GM10248 (cell line): Measurements from ENCODE around the gene HOXA2.

Experiments used
- CTCF ChIA-PET: fragments of 300-600 bp; sonication (Branson Sonifier 250); formaldehyde crosslinking; extraction: SDS; loops from one replicate; lab custom pipeline; 2021; ENCODE audit warnings: antibody characterized with exemption; lab: Yijun Ruan, JAX
- POLR2A ChIA-PET: fragments of 350-650 bp; sonication (Branson Sonifier 250); formaldehyde crosslinking; extraction: SDS; loops from one replicate; lab custom pipeline; 2020; ENCODE audit warnings: antibody characterized with exemption; lab: Yijun Ruan, JAX
- DNase-seq: peaks from one replicate; pipeline ENCODE4 v3.0.0; 2012; ENCODE audit errors: extremely low spot score
- TF ChIP-seq, protein P1 (sequence below): IDR thresholded peaks from 2 replicates; pipeline ENCODE4 v1.5.1; 2012; ENCODE audit warnings: mild to moderate bottlenecking, low read depth; ENCODE audit errors: extremely low read depth, missing control alignments, control extremely low read depth

HOXA2 gene

DNA sequence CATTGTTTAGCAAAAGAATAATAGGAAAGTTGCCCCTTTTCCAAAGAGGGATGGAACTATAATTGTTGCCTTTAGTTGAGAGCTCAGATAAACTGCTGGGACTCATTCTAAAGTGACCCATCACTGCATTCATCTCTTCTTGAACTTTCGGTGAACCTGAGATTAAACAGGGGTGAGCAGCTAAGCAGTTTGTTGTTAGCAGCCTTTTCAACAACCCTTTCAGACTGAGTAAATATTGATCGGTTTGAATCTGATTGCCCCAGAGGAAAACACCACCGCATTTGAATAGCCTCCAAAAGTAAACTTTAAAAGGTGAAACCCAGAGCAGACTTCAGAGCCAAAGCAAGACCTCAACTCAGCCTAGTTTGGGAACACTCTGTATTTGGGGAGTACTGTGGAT lies 11.4 kb downstream of the HOXA2 start:
- no peak for DNase-seq
- ChIA-PET CTCF (no interaction called here), POLR2A (no interaction called here)
- TF ChIP-seq, protein P1, sequence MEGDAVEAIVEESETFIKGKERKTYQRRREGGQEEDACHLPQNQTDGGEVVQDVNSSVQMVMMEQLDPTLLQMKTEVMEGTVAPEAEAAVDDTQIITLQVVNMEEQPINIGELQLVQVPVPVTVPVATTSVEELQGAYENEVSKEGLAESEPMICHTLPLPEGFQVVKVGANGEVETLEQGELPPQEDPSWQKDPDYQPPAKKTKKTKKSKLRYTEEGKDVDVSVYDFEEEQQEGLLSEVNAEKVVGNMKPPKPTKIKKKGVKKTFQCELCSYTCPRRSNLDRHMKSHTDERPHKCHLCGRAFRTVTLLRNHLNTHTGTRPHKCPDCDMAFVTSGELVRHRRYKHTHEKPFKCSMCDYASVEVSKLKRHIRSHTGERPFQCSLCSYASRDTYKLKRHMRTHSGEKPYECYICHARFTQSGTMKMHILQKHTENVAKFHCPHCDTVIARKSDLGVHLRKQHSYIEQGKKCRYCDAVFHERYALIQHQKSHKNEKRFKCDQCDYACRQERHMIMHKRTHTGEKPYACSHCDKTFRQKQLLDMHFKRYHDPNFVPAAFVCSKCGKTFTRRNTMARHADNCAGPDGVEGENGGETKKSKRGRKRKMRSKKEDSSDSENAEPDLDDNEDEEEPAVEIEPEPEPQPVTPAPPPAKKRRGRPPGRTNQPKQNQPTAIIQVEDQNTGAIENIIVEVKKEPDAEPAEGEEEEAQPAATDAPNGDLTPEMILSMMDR: no peak

DNA sequence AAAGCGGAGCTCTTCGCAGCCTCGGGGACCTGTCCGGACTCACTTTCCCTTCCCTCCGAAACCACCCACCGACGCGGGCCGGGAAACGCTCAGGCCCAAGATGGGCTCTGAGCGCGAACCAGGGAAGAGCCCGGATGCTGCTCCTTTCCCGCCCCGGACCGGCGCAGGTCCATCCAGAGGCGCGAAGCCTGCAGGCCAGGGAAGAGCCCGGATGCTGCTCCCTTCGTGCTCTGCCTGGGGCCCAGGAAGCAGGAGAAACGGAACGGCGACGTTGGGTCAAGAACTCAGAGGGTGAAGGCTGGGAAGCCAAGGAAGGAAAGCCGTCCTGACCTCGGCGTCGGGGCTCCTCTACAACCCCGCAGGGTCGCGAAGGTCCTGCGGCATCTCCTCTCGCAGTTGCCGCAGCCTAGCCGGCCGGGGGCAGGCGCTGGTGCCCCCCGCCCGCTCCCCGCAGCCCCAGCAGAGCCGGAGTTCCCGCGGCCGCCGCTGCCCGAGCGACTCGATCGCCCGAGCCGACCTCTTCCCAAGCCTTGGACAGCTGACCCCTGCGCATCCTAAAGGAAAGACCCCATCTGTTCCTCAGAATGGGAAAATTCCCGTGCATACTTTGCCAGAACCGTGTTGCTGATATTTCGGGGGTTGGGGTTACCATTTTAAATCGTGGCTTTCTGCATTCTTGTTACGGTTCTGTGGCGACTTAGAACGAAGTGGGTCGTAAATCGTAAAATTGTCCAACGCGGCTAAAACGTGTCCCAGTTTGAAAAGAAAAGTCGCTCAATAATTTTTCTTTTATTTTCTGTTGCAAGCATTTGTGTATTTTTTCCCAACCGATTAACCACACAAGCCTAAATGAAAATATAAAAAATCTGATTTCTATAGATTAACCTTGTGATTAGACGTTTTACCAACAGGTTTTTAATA lies 14.2 kb downstream of the HOXA2 start:
- TF ChIP-seq, protein P1: no peak
- CTCF ChIA-PET: no interaction called here
- POLR2A ChIA-PET: no interaction called here

DNA sequence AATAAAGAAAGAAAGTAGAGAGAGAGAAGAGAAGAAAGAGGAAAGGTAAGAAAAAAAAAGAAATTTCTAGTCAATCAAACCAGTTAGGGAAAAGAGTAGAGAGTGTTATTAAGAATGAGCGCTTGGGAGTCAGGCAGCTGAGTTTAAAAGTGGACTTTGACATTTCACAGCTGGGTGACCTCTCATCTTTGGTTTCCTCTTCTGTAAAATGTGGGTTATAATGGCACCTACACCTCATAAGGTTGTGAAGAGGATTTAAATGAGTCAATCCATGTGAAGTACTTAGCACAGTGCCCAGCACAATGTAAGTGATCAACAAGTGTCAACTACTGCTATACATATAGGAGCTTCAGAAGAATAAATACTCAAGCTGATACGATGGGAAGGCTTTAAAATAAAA lies 18.8 kb downstream of the HOXA2 start:
- no peak for DNase-seq
- TF ChIP-seq, protein P1: no peak
- CTCF ChIA-PET: interaction anchor here (1.0 to 2.6 kb wide), 7 partner anchors 10 to 1232 kb away, joined by 3 to 13 read pairs (median 4); partner anchors contain the start of gene HOXA1
- POLR2A ChIA-PET: no interaction called here

More for the DNA sequence above, 14.2 kb downstream of the HOXA2 start:
- no peak for DNase-seq

DNA sequence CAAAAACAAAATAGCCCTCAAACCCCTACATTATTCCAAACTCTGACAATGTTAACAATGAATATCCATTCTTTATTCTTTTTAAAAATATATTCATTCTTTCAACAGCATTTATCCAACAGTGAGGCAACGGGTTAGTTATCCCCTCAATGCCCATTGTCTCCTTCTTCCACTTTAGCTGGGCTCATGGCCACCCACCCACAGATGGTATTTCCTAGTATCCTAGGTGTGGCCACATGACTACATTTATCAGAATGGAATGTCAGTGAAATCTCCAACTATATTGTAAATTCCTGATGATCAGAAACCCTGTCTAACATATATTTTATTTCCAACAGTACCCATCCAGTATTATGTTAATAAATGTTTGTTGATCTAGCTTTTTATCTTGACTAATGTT lies 20.3 kb downstream of the HOXA2 start:
- POLR2A ChIA-PET: no interaction called here
- no peak for DNase-seq
- CTCF ChIA-PET: interaction anchor here (0.8 to 2.6 kb wide), 4 partner anchors 9 to 61 kb away, joined by 3 to 13 read pairs (median 6); partner anchors contain the start of gene HOXA1
- TF ChIP-seq, protein P1: no peak

DNA sequence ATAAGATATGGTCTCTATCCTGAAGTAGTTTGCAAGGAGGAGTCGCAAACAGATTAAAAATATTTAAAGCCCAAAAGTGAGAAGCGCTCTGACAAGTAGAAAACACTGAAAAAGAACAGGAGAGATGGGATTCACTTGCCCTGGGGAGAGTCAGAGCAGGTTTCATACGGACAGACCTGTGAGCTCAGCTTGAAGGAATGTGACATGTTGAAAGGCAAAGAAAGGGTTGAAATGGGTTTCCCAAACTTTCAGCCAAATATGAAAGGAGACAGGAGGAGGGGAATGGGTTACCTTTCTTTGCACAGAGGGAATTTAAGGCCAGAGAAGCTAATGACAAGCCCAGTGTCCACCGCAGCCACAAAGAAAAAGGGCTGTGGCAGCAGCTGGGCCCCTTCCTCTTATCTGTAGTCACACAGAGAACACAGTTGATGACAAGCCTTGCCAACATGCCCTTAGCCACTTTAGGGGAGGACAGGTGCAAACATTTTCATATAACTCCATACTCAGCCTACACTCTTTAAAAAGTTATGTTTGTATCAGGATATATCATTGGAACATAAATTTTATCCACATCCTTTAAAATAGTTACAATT lies 21.5 kb downstream of the HOXA2 start:
- TF ChIP-seq, protein P1: no peak
- DNase-seq: no peak
- ChIA-PET CTCF (interaction anchor here (1.0 to 2.6 kb wide), 2 partner anchors 13 to 14 kb away, joined by 3 to 13 read pairs; no protein-coding TSS in a partner anchor), POLR2A (no interaction called here)

DNA sequence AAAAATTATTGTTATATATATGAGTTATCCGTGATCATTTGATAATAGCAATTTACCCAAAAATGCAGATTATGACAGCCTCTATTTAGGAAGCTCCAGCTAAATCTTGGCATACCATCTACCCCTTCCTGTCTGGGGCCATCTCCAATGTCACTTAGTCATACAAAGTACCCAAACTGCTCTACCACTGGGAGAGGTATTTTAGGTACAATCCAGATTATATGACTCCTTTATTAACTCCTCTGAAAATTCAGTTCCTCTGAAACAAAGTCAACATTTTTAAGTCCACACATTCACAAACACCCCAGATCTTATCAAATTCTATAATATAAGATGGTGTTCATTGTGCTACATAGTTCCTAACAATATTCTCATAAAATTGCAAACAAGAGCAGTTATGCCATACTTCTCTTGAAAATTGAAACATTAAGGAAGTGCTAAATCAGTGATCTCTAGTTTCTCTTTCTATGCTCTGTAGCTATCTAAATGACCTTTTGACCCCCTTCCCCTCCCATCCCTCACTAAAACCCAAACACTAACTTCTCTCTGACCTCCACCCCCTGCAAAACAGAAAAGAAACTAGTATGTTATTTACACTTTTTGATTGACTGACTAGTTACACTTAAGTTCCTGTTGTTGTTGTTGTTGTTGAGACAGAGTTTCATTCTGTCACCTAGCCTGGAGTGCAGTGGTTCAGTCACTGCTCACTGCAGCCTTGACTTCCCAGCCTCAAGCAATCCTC lies 23.1 kb downstream of the HOXA2 start:
- DNase-seq: no peak
- TF ChIP-seq, protein P1: no peak
- CTCF ChIA-PET: no interaction called here
- POLR2A ChIA-PET: no interaction called here
